Stimulated activated CD8-positive, alpha-beta memory T cell treated with anti-CD3 and anti-CD28 coated beads, Interleukin-12 subunit alpha, Interleukin-12 subunit beta, amount 100 ng/mL, for 4 hours (primary cell): Measurements from ENCODE around the gene TMEM123.
A peak's percentile ranks its signal among the peaks of the same experiment; 100 is the strongest.

ENCODE experiments used
- DNase-seq: peaks from one replicate; pipeline ENCODE4 v3.0.0-alpha.2; 2020; ENCODE audit warnings: low read depth

TMEM123 gene, protein sequence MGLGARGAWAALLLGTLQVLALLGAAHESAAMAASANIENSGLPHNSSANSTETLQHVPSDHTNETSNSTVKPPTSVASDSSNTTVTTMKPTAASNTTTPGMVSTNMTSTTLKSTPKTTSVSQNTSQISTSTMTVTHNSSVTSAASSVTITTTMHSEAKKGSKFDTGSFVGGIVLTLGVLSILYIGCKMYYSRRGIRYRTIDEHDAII

DNA sequence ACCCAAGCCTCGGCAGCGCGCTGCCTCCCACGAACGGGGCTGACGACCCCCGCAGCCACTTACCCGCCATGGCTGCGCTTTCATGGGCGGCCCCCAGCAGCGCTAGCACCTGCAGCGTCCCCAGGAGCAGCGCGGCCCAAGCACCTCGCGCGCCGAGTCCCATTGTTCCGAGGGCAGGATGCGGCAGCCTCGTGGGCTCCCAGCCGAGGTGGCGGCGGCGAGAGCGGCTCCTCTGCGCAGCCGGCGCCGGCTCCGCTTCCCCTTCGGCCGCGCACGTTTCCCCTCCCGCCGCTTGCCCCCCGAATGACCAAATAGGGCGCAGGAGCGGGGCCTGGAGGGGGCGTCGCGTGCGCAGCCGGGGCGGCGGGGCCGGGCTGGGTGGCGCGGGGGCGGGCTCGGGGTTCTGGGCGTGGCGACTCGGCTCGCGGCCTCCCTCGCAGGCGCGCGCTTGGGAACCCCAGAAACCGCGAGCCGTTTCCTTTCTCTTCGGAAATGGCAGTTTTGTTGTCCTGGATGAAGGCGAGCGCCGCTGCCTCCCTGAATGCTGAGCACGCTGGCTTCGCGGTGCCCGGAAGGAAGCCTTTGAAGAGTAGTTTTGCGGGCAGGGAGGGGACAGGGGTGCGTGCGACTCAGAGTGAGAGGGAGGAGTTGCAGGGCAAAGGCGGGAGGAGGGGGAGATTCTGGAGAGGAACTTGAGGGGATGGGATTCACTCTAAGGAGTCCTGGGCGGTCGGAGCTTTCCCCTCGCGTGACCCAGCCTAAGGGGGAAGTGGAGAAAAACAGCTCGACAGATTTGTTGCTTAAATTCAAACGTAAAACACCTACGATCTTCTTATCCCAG, at the start of gene TMEM123:
Gene TMEM123, minus strand, starts transcription at position 305 of the 841 bp plus-strand sequence. Its CDS starts 142 bp downstream, at position 163.
- DNase-seq: peak; percentile 83

DNA sequence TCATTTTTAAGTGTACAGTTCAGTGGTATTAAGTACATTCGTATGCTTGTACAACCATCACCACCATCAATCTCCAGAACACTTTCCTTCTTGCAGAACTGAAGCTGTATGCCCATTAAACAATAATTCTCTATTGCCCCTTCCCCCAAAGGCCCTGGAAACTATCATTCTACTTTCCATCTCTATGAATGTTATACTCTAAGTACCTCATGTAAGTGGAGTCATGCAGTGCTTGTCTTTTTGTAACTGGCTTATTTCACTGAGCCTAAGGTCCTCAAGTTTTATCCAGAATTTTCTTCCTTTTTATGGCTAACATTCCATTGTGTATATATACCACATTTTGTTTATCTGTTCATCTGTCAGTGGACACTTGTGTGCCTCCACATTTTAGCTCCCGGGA, 48.3 kb upstream of the TMEM123 start:
- DNase-seq: no peak

DNA sequence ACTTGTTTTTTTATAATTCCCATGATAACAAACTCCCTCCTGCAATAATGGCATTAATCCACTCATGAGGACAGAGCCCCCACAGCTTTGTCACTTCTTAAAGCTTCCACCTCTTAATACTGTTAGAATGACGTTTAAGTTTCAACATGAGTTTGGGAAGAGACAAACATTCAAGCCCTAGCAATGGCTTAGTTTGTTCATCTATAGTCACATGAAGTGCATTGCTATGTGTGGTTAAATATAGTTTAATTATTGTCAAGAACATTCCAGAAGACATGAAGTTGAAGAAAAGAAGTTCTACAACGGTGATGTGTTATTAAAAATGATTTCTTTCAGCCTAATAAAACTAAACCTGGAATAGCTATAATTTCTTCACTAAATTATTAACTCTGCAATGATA, 47.4 kb upstream of the TMEM123 start:
- no peak for DNase-seq

DNA sequence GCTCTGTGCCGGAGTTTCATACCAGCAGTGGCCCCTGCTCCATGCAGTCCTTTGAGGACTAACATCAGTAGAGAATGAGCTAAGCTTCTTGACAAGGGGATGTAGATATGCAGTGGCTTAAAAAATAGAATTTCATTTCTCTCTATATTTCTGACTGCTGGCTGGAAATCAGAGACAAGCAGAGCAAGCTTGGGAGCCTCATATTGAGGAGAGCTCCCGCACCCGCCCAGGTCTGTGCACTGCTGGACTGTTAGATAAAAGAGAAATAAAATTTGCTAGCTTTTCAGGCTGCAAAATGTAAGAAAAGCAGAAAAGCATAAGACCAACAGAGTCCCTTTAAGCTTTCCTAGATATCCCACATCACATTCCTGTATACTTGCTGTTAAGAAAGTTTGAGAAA, 46.6 kb upstream of the TMEM123 start:
- DNase-seq: no peak

DNA sequence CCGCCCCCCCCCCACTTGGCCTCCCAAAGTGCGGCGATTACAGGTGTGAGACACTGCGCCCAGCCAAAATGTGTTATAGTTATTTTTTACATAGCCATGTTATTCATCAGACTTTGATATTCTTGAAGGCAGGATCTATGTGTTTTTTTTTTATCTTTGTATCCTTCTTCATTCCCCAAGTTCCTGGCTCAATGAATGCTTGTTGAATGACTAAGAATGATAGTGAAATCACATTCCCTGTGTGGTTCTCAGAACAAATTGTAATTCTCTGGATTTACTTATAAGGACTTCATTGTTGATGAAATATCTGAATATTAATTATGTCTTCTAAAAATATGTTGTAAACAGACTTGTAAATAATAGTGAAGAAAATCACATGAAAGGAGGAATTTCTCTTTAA, 44.5 kb upstream of the TMEM123 start:
- no peak for DNase-seq

DNA sequence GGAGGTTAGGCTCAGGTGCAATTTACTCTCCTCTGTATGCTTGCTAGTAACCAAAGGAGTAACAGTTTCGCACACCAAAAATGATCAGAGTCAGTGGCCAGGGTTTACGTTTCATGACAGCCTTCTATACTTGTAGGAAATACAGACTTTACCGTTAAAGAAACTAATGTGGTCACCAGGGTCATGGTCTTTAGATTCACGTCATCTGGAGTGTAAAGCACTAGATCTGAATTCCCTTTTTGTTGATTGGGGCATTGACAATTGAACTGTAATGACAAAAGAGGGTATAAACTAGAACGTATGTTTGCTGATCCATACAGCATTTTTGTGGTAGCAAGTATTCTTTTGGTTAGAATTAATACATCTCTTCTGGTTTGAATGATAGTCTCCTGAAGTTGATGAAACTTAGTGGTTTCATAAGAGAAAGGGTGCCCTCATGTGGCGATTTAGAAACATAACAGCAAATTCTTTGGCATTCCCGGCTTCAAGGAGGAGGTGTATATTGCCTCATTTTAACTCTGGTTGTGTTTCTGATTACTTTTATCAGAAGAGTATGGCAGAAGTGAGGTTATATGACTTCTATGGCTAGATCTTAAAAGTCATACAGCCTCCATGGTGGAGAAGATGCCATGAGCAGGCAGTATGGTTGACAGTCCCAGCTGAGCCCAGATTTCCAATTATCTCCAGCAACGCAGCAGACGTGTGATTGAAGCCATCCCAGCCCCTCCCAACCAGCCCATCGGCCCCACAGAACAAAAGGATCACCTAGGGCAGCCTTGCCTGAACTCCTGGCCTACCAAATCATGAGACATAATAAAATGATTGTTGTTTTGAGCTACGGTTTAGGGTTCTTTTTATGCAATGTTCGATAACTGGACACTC, 42.8 kb upstream of the TMEM123 start:
- DNase-seq: no peak

DNA sequence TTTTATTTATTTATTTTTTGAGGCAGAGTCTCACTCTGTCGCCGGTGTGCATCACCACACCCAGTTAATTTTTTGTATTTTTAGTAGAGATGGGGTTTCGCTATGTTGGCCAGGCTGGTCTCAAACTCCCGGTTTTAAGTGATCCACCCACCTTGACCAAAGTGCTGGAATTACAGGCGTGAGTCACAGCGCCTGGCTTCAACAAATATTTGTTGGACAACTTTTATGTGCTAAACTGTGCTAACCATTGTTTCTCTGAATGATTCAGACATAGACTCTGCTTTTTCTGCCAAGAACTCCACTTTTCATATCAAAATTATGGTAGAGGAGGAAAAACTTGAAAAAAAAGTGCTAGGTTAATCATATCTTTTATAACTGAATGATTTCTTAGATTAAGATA, 41.7 kb upstream of the TMEM123 start:
- DNase-seq: no peak

DNA sequence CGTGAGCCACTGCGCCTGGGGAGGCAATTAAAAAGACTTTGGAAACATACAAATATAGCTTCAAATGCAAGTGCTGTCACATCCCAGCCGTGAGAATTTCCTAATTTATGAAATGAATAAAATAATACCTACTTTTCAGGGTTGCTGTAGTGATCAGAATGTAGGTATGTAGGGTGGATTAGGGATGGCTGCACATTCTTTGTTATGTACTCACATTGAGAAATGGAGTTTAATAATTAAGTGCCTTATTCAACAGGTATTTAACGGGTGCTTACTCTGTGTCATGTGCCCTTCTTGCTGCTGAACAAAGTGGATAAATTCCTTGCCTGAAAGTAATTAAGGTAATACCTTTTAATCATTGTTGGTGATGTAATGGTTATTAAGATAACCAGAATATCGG, 41.0 kb upstream of the TMEM123 start:
- no peak for DNase-seq

DNA sequence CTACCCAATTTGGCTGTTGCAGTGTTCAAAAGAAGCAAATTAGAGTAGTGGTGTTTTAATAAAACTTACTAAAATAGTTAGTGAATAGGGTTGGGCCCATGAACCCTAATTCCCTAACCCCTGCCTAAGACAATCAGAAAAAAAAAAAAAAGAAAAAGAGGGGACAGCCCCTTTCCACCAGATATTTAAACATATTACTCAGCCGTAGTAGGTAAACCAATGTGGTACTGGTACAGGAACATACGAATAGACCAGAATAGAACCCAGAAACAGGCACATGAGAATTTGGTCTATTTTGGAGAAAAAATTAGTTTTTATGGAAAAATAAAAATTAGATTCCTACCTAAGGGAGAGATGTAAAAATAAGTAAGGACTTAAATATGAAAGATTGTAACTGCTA, 39.4 kb upstream of the TMEM123 start:
- no peak for DNase-seq

DNA sequence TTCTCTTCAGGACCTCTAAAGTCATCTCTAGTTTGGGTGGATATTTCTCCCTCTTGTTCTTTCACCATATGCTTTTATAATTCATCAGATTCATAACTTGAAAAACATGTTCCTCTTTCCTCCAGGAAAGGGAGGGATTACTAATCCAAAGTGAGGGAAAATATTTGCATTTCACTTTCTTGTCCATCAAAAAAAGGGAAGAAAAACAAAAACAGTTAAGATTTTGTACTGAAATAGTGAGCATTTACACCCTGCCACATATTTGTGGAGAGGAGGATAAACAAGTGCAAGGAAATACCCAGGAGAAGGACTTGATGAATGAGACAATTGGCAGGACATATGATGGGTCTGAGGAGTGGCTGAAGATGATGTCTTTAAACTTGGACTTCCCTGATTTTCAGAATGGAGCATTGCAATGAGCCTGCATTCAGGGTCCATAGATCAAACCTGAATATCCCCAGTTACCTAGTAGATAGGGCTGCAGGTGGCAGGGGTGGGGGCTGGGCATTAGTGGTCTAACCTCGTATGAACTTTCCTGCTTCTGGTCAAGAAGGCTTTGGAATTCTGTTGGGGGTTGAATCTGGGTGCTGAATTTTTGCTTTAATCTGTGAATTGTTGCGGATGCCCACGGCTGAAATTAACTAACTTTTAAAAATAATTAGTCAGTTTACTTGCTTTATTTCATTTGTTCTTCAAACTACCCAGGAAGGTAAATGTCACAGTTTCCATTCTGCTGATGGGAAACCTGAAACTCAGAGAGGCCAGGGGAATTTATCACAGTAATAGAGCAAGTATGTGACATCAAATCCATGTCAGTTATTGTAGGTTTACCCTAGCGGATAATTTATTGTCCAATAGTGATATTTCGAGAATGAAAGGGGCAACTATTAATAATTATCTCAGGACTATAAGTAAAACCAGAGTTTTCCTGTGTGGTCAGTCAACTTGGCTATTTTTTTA, 36.9 kb upstream of the TMEM123 start:
- DNase-seq: no peak

DNA sequence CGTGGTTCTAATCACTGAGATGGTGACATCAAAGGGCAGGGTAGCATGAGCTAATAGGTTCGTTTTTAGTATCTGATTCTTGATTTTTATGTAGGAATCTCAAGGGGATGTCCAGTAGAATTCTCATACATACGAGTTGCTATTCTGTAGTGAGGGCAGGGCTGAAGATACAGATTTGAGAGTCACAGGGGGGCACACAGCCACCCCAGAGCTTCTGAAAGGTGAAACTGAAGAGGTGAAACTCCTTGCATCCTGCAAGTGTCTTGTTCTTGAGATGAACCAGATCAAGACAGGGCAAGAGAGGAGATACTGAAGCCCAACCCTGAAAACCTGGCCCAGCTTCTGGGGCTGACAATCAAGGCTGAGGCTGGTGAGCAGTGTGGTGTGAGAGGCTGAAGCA, 35.6 kb upstream of the TMEM123 start:
- no peak for DNase-seq

DNA sequence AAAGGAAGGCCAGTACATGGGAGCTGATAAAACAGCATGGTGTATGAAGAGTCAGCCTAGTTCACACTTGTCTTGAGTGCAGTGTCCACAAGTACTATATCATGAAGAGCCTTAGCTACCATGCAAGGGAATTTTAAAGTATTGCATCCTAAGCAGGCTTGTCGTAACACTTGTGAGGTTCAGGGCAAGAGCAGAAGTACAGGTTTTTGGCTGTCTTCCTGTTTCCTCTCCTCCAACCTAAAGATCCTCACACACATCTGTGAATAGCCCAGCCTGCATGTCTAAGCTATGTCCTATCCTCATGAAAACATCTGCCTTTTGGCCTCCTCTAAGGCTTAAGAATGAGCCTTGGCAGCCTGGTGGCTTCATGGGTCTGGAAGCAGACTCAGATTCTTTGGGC, 34.6 kb upstream of the TMEM123 start:
- no peak for DNase-seq

DNA sequence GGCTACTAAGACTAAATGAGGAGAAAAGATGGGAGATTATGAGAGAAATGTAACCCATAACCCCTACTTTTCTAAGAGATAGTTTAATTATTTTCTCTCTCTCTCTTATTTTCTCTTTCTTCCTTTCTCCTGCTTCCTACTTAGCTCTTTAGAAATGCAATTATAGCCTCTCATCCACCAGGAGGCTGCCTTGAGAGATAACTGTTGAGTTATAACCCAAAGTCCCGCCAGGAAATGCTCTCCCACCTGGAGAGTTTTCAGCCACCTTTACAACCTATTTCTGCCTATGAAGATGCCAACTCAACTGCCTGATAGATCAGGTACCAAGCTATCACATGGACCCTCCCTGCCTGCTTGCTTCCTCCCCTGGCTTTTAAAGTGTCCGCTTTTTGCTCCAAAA, 34.0 kb upstream of the TMEM123 start:
- no peak for DNase-seq

DNA sequence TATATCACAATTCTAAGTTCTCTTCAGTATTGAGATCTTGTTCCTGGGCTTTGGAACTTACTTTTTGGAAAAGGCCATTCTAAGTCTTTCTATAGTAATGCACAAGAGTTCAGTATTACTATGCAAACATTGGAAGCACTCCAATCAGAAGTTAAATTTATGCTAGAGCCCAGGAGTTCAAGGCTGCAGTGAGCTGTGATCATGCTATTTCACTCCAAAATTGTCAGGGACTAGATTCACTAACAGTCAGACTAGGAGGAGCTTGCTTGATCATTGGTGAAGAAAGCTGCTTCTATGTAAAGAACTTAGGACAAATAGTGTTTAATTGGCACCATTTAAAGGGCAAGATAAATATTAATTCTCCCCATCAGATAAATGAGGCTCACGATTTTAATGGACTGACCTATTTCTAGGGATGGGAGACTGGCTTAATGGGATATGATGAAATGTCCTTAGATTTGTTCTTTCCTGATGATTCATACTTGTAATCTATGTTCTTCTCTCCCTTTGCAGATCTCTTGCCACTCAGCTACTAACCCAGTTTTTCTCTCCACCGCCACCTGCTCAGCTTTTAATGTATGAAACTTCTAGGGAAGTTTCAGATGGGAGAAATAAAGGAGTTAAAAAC, 32.6 kb upstream of the TMEM123 start:
- DNase-seq: no peak

DNA sequence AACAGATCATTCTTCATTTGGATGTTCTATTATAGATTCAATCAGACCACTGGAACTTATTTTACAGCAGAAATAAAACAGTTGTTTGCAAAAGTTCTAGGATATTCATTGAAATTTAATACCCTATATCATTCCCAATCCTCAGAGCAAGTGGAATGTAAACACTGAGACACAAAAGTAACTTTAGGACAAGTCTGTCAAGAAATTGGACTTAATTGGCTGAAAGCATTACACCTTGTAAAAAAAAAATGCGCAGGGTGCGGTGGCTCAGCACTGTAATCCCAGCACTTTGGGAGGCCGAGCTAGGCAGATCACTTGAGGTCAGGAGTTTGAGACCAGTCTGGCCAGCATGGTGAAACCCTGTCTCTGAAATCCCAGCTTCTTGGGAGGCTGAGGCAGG, 29.9 kb upstream of the TMEM123 start:
- no peak for DNase-seq

DNA sequence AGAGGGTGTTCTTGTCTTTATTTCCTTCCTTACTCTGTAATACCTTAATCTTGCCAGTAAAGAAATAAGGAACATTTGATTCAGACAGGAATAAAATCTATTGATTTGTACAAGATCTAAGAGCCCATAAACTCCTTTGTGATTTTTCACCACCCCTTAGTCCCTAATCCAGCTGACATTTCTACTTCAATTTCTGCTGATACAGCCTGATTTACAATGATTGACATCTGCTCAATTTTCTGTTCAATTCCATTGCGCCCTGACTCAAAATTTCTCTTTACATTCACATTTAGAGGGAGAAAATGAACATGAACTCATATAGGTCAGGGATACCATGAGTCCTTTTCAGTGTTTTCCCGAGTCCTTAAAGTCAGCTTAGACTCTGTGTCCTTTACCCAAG, 27.2 kb upstream of the TMEM123 start:
- no peak for DNase-seq

DNA sequence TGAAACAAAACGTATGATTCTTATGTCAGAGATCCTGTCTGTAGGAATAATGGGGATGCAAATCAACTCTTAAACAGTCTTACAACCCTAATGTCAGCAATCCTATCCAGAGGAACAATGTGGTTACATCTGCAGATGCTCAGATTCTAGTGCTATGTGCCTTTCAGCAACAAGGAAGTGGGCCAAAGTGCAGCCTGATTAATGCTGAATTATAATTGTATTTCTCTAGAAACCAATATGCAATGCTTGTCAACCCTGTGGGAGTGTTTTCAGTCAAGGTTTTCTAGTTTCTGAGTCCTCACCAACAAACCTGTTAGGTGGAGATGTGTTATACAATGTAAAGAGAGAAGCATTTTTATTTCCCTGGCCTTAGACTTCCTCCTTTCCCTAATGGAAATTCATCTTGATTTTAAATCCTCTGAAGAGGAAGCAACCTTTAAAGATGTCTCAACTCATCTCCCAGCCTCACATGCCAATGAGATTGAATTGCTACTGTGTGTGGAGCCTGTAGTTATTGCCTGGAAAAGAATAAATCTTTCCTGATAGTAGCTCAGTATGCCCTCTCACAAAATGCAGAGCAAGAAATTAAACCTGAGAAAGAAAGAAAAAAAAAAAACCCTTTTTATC, 26.2 kb upstream of the TMEM123 start:
- DNase-seq: no peak

DNA sequence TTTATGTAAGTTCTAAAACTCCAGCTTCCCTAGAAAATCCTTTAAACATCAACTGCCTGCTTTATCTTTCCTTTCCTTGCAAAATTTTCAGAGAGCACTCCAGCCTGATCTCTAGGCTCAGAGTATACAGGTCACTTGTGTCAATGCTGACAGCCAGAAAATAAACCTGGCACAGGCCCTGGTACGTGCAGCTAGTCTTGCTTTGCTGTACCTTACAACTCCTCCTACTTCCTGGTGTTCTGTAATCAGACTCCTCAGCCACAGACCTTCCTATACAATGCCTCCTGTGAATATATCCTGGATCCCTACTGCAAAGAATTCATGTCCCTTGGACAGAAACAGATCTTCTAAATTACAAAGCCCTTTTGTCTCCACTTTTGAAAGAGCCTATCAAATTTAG, 24.2 kb upstream of the TMEM123 start:
- no peak for DNase-seq

DNA sequence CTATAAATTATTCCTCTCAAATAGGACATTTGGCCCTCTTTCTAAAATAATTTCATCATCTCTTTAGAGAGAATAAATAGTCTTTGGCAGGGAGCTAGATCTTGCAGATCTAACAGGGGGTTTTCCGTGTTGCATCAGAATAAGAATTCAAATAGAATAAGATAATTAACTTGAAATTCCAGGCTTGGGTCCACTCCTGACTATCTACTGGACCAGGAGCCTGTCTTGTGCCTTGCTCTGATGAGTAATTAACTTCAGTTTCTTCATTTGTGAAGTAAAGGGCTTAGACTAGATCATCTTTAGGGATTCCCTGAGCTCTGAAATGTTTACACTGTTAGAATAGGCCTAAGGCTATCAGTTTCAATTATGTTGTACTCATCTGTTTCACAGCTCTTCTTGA, 23.5 kb upstream of the TMEM123 start:
- no peak for DNase-seq

DNA sequence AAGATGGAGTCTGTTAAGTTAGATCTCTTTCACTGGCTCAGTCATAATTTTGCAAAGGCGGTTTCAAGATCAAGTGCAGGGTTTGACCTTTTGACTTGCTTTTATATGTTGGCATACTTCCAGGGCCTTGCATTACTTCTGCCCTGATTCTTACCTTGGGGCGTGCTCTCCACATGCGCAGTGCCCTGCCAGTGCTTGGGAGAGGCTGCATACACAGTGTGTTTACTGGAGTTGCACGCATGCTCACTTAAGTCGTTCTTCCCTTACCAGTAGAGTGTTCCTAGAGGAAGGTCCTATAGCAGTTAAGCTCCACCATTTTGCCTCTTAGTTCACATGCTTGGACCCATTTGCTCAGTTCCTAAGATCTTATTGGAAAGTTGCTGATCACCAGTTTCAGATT, 21.0 kb upstream of the TMEM123 start:
- DNase-seq: no peak

DNA sequence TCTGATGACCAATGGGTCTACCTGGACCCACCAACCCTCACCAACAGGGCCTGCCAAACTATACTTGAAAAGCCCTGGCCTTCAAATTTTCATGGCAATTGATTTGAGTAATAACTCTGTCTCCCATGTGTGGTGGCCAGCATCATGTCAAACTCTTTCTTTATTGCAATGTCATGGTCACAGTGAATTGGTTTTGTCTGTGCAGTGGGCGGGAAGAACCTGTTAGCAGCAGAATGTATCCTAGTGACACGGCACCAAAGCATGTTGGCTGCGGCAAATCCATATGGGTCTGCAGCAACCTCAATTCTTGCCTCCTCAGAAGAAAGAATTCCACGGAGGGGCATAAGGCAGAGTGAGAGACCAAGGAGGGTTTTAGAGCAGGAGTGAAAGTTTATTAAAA, 19.6 kb upstream of the TMEM123 start:
- DNase-seq: no peak
